ENCODE data around the gene SEC14L2.

DNA sequence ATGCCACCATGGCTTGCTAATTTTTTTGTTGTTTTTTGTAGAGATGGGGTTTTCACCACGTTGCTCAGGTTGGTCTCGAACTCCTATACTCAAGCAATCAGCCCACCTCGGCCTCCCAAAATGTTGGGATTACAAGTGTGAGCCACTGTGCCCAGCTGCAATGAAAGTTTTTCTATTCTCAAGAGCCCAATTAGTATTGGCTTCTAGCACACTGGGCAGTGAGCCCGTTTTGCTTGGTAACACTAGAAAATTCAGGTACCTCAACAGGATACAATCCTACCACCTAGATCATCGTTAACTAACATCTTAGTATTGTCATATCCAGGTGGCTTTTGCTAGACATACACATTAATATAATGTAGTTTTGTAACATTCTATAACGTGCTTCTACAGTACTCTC is 56.0 kb downstream of the SEC14L2 start:
- TF ChIP-seq EZH2phosphoT487 (IDR thresholded peaks at IDR 0.05) (no peak), EZH2 (IDR thresholded peaks at IDR 0.05) (no peak)
- TF ChIP-seq, protein P1, sequence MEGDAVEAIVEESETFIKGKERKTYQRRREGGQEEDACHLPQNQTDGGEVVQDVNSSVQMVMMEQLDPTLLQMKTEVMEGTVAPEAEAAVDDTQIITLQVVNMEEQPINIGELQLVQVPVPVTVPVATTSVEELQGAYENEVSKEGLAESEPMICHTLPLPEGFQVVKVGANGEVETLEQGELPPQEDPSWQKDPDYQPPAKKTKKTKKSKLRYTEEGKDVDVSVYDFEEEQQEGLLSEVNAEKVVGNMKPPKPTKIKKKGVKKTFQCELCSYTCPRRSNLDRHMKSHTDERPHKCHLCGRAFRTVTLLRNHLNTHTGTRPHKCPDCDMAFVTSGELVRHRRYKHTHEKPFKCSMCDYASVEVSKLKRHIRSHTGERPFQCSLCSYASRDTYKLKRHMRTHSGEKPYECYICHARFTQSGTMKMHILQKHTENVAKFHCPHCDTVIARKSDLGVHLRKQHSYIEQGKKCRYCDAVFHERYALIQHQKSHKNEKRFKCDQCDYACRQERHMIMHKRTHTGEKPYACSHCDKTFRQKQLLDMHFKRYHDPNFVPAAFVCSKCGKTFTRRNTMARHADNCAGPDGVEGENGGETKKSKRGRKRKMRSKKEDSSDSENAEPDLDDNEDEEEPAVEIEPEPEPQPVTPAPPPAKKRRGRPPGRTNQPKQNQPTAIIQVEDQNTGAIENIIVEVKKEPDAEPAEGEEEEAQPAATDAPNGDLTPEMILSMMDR (IDR thresholded peaks at IDR 0.05), result no peak
